BJ (cell line): ENCODE measurements around the gene CXCL8. TPM values are rescaled to one million over a fixed set of nuclear protein-coding genes. Genes with fewer than 3 reads are reported as not detected.

Experiments
- CTCF ChIA-PET: fragments of 350-600 bp; formaldehyde crosslinking; extraction: SDS; loops from one replicate; lab custom pipeline; 2021; ENCODE audit warnings: antibody characterized with exemption, inconsistent platforms; lab: Yijun Ruan, JAX
- POLR2A ChIA-PET: fragments of 300-600 bp; sonication (Branson Sonifier 250); formaldehyde crosslinking; extraction: SDS; loops from one replicate; lab custom pipeline; 2021; ENCODE audit warnings: antibody characterized with exemption; lab: Charles Lee
- DNase-seq: peaks from one replicate; pipeline ENCODE4 v3.0.0-alpha.2; 2011; ENCODE audit warnings: low read depth
- H3K27me3 ChIP-seq: 2 replicates; pipeline ENCODE4 v1.6.0; 2011; ENCODE audit warnings: low read length; ENCODE audit not compliant: control insufficient read depth, insufficient read depth
- H3K36me3 ChIP-seq: 2 replicates; pipeline ENCODE4 v1.5.1; 2011; ENCODE audit warnings: low read length; ENCODE audit not compliant: control insufficient read depth, insufficient read depth
- H3K4me3 ChIP-seq: 2 replicates; pipeline ENCODE4 v1.5.1; 2011; ENCODE audit warnings: low read depth, mild to moderate bottlenecking, control low read depth, low read length
- CTCF ChIP-seq: IDR thresholded peaks from 2 replicates; pipeline ENCODE4 v1.5.1; 2011; ENCODE audit warnings: low read depth, mild to moderate bottlenecking, control low read depth, inconsistent platforms, low read length, moderate library complexity; ENCODE audit not compliant: insufficient read depth
- polyA plus RNA-seq: library from polyadenylated mRNA; depleted of rRNA; stranded (reverse); fragments of >200 nt; gene quantifications from 2 replicates; pipeline ENCODE4 v1.2.3, GENCODE V29; 2011

CXCL8 gene
- polyA plus RNA-seq, 1 experiment = 1.1 TPM

GRCh38 chr4:73705056-73705432, 35.3 kb upstream of the CXCL8 start:
- no peak for DNase-seq
- H3K4me3 ChIP-seq = no peak overlapping the region

GRCh38 chr4:73705721-73706120, 34.6 kb upstream of the CXCL8 start:
- Histone ChIP-seq H3K36me3 (no peaks in the 10 kb centered on the region), H3K27me3 (no peaks in the 10 kb centered on the region), H3K4me3 (no peak overlapping the region)
- no peak for DNase-seq
- TF ChIP-seq CTCF = no peak
- ChIA-PET POLR2A (no interaction called here), CTCF (interaction anchor here (0.8 to 1.9 kb wide), 2 partner anchors 11 to 24 kb away, joined by 3 to 6 read pairs; no protein-coding TSS in a partner anchor)

More at GRCh38 chr4:73705056-73705432, 35.3 kb upstream of the CXCL8 start:
- TF ChIP-seq CTCF = no peak
- ChIA-PET POLR2A (no interaction called here), CTCF (interaction anchor here (0.6 to 1.9 kb wide), 4 partner anchors 9 to 429 kb away, joined by 3 to 6 read pairs (median 4); no protein-coding TSS in a partner anchor)
- Histone ChIP-seq H3K36me3 (no peaks in the 10 kb centered on the region), H3K27me3 (no peaks in the 10 kb centered on the region)

GRCh38 chr4:73706811-73707210, 33.6 kb upstream of the CXCL8 start:
- Histone ChIP-seq H3K36me3 (no peaks in the 10 kb centered on the region), H3K4me3 (no peak overlapping the region), H3K27me3 (no peaks in the 10 kb centered on the region)
- CTCF ChIA-PET = interaction anchor here (1.4 to 2.4 kb wide), 2 partner anchors 22 to 24 kb away, joined by 4 to 6 read pairs; no protein-coding TSS in a partner anchor
- POLR2A ChIA-PET = no interaction called here
- no peak for DNase-seq
- TF ChIP-seq CTCF = no peak

- no peak overlapping the region for H3K4me3 ChIP-seq
- POLR2A ChIA-PET = no interaction called here
- no peak for TF ChIP-seq CTCF
- H3K36me3 ChIP-seq = no peaks in the 10 kb centered on the region
- H3K27me3 ChIP-seq = no peaks in the 10 kb centered on the region
- CTCF ChIA-PET = interaction anchor here (1.4 to 2.4 kb wide), 3 partner anchors 22 to 24 kb away, joined by 3 to 6 read pairs (median 4); no protein-coding TSS in a partner anchor
- no peak for DNase-seq
Measured at GRCh38 chr4:73707269-73707875, 33.0 kb upstream of the CXCL8 start.

GRCh38 chr4:73707918-73708577, 32.3 kb upstream of the CXCL8 start:
- Histone ChIP-seq H3K36me3 (no peaks in the 10 kb centered on the region), H3K4me3 (no peak overlapping the region), H3K27me3 (no peaks in the 10 kb centered on the region)
- ChIA-PET POLR2A (no interaction called here), CTCF (interaction anchor here (0.8 to 2.4 kb wide), 4 partner anchors 20 to 25 kb away, joined by 3 to 6 read pairs (median 4); no protein-coding TSS in a partner anchor)
- DNase-seq = peak; percentile 73
- TF ChIP-seq CTCF = no peak
